IPS DF 4.7 (cell line): ENCODE data around the gene LBHD2.
"Not testable (repeated sequence)": the region's sequence is repeated elsewhere in the genome, so short reads cannot be mapped to it uniquely, and the experiment has no call there.

Experiments used
- DNase-seq: peaks from one replicate; pipeline ENCODE4 v3.0.0-alpha.2; 2013; ENCODE audit warnings: low spot score; ENCODE audit errors: extremely low read depth

LBHD2 gene

DNA sequence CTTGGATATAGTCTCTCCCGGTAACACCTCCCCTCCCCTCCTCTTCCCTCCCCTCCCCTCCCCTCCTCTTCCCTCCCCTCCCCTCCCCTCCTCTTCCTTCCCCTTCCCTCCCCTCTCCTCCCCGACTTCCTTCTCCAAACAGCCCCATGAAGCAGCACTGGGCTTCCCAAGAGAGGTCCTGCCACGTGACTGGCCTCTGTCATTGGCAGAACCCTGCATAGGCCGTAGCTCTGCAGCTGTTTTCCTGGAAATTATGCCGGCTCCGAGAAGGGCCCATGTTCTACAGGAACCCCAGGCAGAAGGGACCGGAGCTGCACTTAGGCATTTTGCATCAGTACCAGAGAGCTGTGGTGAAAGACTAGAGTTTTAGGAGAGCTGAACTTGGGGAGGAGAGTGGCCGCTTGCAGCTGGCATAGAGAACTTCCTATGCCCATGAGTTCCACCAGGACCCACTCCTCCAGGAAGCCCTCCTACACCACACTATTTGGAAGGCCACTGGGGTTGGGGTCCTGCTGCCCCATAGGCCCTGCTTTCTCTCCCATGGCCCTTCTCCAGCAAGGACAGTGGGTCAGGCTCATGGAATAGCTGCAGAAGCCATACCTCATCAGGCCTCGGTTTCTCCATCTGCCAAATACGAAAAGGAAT lies 34.1 kb downstream of the LBHD2 start:
- no peak for DNase-seq

DNA sequence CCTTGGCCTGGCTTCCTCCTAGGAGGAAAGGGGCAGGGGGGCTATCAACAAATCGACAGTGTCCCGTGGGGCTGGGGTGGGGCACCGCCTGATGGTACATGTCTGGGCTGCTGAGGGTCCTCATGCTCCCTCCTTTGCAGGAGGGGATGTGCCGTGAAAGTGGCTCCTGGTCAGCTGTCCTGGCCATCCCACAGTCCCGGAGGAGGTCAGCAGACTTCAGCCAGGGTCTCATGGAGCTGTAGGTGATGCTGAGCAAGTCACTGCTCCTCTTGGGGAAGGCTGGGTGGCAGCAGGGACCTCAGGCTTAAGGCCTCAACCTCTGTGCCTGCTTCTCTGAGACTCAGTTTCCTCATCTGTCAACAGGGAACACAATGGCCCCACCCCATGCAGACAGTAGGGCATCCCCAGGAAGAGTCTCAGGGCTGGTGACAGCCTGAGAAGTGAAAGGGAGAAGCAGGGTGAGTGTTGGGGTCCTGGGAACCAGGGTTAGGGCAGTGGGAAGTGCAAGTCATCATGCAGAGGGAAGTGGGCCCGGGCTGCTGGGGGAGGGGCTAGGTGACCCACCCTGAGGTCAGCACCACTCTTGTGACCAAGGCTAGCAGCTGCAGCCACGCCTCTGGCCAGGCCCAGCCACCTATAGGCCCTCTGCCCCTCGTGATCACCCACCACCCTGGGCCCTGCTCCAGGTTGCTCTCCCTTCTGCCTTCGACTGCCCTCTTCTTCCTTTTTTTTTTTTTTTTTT lies 34.8 kb downstream of the LBHD2 start:
- no peak for DNase-seq

DNA sequence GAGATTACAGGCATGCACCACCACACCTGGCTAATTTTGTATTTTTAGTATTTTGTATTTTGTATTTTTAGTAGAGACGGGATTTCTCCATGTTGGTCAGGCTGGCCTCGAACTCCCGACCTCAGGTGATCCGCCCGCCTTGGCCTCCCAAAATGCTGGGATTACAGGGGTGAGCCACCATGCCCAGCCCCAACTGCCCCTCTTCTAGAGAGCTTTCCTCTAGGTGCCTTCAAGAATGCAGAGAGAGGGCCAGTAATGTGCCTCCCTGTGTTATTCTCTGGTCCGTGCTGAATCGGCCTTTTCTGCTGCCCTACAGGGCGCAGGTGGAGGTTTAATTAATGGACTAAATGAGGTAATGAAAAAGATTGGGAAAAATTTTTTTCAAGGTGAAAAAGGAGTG lies 35.5 kb downstream of the LBHD2 start:
- DNase-seq: not testable (repeated sequence)

DNA sequence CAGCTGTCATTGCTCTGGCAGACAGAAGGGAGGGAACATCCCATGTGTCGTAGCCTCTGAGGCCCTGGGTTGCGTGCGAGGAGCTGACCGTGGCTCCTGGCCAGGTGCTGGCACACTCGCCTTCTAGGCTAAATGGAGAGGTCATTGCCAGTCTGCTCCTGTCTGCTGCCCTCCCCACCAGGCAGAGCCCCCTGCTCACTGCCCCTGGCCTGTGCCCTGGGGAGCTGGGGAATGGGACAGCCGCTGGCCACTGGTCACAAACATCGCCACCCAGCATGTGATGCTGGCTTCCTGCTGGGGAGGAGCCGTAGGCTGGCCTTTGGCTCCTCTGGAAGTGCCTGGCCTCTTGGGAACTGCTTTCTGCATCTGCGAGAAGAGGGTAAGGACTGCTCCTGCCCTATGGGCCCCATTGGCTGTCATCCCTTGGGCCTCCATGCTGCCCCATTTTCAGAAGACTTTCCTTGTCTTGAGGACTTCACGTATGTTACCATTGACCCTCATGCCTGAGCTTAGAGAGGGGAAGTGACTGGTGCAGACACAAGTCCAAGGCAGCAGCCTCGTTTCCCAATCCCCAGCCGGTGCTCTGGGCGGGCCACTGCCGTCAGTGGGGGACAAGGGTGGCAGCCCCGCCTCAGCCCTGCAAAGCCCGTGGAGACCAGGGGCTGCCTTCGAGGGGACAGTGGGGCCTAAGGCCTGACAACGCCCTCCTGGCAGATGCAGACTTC lies 37.3 kb downstream of the LBHD2 start:
- DNase-seq: no peak

DNA sequence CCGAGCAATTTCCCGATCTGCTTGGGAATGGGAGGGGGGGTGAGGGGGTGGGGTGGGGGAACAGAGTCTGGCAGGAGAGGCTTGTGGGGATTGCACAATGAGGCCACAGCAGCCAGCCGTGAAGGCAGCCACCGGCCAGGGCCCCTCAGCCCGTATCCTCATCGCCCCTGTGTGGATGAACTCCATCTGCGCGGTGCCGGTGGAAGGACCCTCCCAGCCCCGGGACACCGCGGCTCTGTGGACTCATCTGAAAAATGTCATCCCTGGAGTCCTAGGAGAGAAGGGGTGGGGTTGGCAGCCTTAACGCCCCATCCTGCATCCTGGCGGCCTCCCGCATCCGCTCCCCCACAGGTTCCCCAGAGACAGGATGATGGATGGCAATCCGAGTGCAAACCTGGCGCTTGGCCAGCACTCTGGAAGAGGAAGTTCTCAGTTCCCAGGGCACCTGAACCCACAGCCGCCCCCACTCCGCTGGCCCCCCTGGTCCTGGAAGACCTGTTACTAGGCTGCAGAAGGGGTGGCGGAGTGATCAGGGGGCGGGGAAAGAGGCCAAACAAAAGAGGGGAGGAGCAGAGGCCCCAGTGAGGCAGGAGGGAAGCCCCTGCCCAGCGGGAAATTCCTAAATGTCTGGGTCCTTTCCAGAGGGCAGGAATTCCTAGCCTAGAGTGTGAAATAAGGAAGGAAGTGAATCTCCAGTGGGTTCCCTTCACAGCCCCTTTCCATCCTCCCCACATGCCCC lies 38.0 kb downstream of the LBHD2 start:
- no peak for DNase-seq

DNA sequence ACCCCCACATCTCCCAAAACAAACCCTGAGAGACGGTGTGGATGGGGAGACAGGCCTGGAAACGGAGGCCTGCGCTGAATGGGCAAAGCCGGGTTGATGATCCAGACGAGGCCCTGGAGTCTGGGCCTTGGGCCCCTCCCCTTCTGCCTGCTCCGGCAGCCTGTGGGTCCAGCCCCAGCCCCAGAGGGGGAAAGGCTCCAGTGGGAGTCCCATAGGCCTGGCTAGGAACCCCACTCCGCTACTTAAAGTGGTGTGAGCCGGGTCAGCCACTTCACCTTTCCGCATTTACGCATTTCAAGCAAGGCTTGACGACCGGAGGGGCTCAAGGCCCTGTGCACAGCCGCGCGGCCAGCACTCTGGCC lies 38.6 kb downstream of the LBHD2 start:
- DNase-seq: no peak

DNA sequence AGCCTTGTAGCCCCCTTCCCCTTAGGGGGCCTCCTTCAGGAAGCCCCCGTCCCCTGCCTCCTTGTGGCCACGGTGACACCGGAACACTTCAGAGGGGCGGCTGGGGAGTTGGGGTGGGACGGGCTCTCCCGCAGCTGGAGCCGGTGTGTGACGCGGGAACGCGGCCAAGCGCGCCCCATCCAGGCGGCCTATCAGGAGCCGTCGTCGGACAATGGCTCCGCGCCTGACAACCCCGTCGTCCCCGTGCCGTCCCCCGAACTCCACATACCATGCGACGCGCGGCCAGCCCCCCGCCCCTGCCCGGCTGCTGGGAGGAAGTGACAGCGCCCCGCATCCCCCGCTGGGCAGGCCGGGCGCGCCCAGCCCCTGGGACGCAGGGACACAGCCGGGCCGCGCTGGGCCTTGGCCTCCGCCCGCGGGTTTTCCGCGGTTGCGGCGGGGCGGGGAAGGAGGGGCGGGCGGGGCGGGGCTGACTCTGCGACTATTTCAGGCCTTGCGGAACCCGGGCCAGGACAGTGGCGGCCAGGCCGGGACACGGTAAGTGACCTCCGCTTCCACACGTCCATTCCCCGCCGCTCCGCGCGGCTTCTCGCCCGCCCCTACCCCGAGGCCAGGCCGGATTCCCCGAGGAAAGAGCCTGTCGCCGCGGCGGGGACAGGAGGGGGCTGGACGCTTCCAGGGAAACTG lies 39.1 kb downstream of the LBHD2 start, which contains the start of gene TNFAIP2:
TNFAIP2 (plus strand) TSS at position 515 of the 687 bp plus-strand sequence. CDS start 2,997 bp downstream, outside the sequence.
- DNase-seq: no peak

DNA sequence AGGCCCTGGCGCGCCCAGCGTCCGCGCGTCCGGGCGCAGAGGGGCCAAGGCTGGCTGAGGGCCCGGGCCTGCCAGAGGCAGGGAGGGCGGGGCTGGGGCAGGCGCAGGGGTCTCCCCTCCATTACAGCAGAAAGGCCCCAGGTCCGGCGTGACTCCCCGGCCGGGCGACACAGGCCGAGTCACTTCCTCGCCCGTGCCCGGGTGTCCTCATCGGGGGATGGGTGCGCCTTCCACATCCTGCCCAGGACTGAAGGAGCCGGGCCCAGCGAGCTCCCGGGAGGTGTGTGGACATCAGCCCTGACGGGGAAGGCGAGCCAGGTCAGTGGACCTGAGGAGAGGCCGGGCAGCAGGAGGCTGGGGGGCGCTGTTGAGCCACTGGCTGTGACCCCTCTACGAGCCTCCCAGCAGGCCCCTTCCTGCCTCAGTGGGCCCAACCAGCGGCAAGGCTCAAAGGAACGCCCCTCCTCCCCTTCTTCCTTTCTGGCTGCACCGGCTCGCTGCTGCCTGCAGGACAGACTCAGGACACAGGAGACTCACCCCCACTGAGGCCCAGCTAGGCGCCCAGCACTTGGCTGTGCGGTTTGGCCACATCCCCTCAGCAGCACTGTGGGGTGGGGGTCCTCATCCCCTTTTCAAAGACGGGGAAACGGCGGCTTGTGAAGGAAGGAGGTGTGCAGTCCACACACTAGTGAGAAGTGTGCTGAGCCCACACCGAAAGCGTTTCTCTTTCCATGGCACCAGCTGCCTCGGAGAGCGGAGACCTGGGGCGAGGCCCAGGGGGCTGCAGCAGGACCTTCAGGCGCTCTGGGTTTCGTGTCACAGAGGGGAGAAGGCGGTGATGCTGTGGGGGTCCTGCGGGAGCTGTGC lies 39.9 kb downstream of the LBHD2 start:
- DNase-seq: no peak

DNA sequence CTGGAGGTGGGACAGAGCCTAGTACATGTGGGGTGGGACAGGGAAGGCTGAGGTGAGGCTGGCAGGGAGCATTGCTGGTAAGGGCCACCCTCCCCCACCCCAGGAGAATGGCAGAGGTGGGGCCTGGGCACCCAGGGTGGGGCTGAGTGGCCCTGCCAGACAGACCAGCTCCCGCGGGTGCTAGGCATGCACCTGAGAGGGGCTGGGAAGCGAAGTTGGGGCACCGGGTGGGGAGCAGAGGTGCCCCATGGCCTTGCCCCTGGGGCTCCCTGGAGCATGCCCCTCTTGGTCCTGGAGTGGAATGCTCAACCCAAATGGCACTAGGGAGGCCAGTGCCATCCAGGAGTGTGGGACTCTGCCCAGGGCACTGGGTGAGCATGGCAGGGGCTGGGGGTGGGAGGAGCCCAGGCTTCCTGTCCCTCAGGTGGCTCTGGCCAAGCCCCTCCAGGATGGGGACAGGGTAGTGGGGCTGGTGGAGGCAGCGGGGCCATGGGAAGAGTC lies 40.5 kb downstream of the LBHD2 start:
- no peak for DNase-seq

DNA sequence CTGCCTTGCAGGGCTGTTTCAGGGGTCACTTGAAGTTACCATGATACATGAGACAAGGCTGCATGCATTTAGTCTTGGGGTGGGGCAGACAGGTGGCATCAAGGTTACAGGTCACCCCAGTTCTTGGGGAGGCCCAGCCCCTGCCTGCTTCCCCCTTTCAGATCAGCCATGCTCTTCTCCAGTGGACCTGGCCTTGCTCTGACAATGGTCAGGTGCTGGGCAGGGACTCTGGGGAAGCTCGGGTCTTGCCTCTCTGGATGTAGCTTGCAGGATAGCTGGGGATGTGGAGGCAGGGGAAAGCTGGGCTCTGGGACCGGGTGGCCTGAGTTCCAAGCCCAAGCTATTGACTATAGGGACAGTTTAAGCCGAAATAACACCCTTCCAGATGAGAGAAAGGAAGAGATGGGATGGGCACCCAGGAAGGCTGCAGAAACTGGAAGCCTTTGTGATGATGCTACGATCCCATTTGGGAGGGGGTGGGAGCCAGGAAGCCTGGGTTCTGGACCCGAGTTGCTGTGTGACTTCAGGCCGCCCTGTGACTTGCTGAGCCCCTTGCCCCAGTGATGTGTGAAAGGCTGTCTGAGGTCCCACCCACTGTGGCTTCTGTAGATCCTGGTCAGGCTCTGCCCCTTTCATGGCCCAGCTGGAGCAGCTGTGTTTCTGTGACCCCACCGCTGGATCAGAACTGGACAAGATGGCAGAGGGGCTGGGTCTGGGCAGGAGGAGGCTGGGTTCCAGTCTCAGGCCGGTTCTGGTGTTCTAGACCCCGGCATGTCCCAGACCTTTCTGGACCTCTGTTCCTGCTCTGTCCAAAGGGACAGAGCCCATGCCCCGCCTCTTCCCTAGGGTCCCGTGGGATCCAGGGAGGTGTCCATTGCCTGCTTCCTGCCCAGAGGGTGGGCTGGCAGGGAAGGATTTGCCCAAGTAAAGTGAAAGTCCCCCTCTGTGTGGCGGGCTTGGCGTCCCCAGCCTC lies 41.4 kb downstream of the LBHD2 start:
- no peak for DNase-seq

DNA sequence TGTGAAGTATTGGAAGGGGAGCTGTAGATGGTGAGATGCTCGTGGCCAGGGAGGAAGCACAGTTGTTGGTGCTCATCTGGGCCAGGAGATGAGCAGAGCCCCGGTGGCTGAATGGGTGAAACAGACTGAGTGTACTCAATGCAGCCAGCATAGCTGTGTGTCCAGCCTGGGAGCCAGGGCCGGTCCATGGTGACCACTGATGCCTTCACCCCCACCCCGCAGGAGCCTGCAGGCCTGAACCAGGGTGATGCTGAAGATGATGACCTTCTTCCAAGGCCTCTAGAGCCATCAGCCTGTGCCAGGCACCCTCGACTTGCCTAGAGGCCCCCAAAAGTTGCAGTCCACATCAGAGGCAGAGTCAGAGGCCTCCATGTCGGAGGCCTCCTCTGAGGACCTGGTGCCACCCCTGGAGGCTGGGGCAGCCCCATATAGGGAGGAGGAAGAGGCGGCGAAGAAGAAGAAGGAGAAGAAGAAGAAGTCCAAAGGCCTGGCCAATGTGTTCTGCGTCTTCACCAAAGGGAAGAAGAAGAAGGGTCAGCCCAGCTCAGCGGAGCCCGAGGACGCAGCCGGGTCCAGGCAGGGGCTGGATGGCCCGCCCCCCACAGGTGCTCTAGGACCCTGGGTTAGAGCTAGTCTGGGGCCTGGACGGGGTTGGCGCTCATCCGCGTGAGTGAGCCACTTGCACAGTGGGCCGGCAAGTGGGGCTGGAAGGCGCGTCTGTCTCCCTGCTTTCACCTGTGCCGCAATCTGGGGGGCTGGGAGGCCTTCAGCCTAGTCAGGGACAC lies 42.3 kb downstream of the LBHD2 start:
- DNase-seq: no peak

DNA sequence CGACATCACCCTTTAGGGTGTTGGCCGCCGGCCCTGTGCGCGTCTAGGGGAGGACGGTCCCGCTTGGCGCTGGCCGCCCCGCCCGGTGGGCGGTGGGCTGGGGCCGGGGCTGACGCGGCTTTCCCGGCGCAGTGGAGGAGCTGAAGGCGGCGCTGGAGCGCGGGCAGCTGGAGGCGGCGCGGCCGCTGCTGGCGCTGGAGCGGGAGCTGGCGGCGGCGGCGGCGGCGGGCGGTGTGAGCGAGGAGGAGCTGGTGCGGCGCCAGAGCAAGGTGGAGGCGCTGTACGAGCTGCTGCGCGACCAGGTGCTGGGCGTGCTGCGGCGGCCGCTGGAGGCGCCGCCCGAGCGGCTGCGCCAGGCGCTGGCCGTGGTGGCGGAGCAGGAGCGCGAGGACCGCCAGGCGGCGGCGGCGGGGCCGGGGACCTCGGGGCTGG lies 42.9 kb downstream of the LBHD2 start:
- no peak for DNase-seq

DNA sequence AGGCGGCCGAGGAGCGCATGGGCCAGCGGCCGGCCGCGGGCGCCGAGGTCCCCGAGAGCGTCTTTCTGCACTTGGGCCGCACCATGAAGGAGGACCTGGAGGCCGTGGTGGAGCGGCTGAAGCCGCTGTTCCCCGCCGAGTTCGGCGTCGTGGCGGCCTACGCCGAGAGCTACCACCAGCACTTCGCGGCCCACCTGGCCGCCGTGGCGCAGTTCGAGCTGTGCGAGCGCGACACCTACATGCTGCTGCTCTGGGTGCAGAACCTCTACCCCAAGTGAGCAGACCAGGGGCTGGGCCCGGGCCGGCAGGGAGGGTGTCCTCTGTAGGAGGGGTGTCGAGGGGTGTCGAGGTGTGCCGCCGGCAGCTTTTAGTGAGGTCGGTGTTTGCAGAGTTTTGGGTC lies 43.3 kb downstream of the LBHD2 start:
- no peak for DNase-seq

- no peak for DNase-seq
These were observed 44.0 kb downstream of the LBHD2 start for GRCh38 chr14:103127861-103128598.

DNA sequence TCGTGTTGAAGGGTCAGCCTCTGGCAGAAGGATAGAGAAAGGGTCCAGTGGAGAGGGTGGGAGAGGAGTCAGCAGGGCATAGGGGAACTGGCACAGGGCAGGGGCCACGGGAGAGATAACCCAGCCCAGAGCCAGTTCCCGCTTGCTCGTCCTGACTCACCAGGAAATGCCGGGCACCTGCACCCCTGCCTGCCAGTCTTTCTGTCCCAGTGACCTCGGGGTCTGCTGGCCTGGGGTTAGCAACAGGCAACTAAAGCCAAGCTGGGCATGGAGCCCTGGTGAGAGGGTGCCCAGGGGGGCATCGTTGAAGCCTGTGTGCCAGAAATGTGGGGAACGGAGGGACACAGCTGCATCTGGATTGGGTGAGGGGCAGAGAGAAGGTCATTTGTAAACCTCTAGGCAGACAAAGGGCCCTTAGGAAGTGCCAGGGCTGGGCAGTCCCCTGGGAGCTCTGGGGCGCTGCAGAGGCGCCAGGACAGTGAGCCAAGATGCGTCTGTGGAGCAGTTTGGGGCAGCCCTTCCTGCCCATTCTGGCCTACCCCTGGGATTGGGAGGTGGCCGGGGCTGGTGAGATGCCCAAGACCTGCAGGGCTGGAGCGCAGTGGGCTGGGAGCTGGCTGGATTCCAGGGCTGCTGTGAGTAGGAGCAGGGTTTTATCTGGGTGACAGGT lies 44.8 kb downstream of the LBHD2 start:
- DNase-seq: no peak

- no peak for DNase-seq
These were observed 45.4 kb downstream of the LBHD2 start for GRCh38 chr14:103129301-103130016.
